ENCODE data around the gene GNGT2.

GNGT2 gene

GRCh38 chr17:49209061-49209571, 1.3 kb downstream of the GNGT2 start:
- Histone ChIP-seq H3K27ac (peak overlapping the region; percentile 90), H3K27me3 (ENCODE audit: insufficient read depth, low read depth, severe bottlenecking) (no peaks in the 10 kb centered on the region), H3K36me3 (peaks cover 33% of the 10 kb centered on the region), H3K9me3 (ENCODE audit: severe bottlenecking) (no peaks in the 10 kb centered on the region), H3K4me3 (ENCODE audit: low read depth, low read length) (peak overlapping the region; percentile 41)
- TF ChIP-seq CTCF (IDR thresholded peaks at IDR 0.05; ENCODE audit: low read depth, low read length) = no peak
- peak; percentile 83 for DNase-seq

GRCh38 chr17:49204516-49204915, 5.9 kb downstream of the GNGT2 start:
- no peak for DNase-seq
- H3K27me3 ChIP-seq (ENCODE audit: insufficient read depth, low read depth, severe bottlenecking) = no peaks in the 10 kb centered on the region
- H3K27ac ChIP-seq = no peak overlapping the region
- TF ChIP-seq CTCF (IDR thresholded peaks at IDR 0.05; ENCODE audit: low read depth, low read length) = no peak
- H3K36me3 ChIP-seq = peaks cover 50% of the 10 kb centered on the region
- H3K9me3 ChIP-seq (ENCODE audit: severe bottlenecking) = no peaks in the 10 kb centered on the region
- no peak overlapping the region for H3K4me3 ChIP-seq (ENCODE audit: low read depth, low read length)

GRCh38 chr17:49203796-49204195, 6.6 kb downstream of the GNGT2 start:
- Histone ChIP-seq H3K27me3 (ENCODE audit: insufficient read depth, low read depth, severe bottlenecking) (no peaks in the 10 kb centered on the region), H3K36me3 (peaks cover 50% of the 10 kb centered on the region), H3K27ac (no peak overlapping the region), H3K4me3 (ENCODE audit: low read depth, low read length) (no peak overlapping the region), H3K9me3 (ENCODE audit: severe bottlenecking) (no peaks in the 10 kb centered on the region)
- no peak for DNase-seq
- TF ChIP-seq CTCF (IDR thresholded peaks at IDR 0.05; ENCODE audit: low read depth, low read length) = no peak

GRCh38 chr17:49201481-49201927, 8.9 kb downstream of the GNGT2 start:
- Histone ChIP-seq H3K36me3 (peaks cover 38% of the 10 kb centered on the region), H3K27me3 (ENCODE audit: insufficient read depth, low read depth, severe bottlenecking) (no peaks in the 10 kb centered on the region), H3K9me3 (ENCODE audit: severe bottlenecking) (no peaks in the 10 kb centered on the region), H3K4me3 (ENCODE audit: low read depth, low read length) (peak overlapping the region; percentile 46; the same call in 1 of the 2 replicates), H3K27ac (peak overlapping the region; percentile 85)
- no peak for TF ChIP-seq CTCF (IDR thresholded peaks at IDR 0.05; ENCODE audit: low read depth, low read length)
- DNase-seq = peak; percentile 99

- peak overlapping the region; percentile 85 for H3K27ac ChIP-seq
These were observed 9.8 kb downstream of the GNGT2 start for GRCh38 chr17:49200423-49201083.

More at GRCh38 chr17:49200423-49201083, 9.8 kb downstream of the GNGT2 start:
- Histone ChIP-seq H3K4me3 (ENCODE audit: low read depth, low read length) (peak overlapping the region; percentile 46), H3K27me3 (ENCODE audit: insufficient read depth, low read depth, severe bottlenecking) (no peaks in the 10 kb centered on the region), H3K36me3 (peaks cover 29% of the 10 kb centered on the region), H3K9me3 (ENCODE audit: severe bottlenecking) (no peaks in the 10 kb centered on the region)
- peak; percentile 88 for DNase-seq
- TF ChIP-seq CTCF (IDR thresholded peaks at IDR 0.05; ENCODE audit: low read depth, low read length) = no peak

Measured in WERI-Rb-1 (cell line).